ENCODE data around the gene RIN2.
A peak's percentile ranks its signal among the peaks of the same experiment; 100 is the strongest.

Gene RIN2

GRCh38 chr20:19737025-19737424 is 21.0 kb upstream of the RIN2 start:
- no peak overlapping the region for H3K4me3 ChIP-seq
- no peak for TF ChIP-seq CTCF (IDR thresholded peaks at IDR 0.05)
- DNase-seq (ENCODE audit: low spot score), result peak; percentile 8
- no peak overlapping the region for H3K27ac ChIP-seq

GRCh38 chr20:19738951-19739350 is 19.1 kb upstream of the RIN2 start:
- Histone ChIP-seq H3K4me3 (no peak overlapping the region), H3K27ac (no peak overlapping the region)
- no peak for TF ChIP-seq CTCF (IDR thresholded peaks at IDR 0.05)
- peak; percentile 33 for DNase-seq (ENCODE audit: low spot score)

GRCh38 chr20:19739351-19739750 is 18.7 kb upstream of the RIN2 start:
- peak; percentile 68 for DNase-seq (ENCODE audit: low spot score)
- TF ChIP-seq CTCF (IDR thresholded peaks at IDR 0.05), result no peak
- Histone ChIP-seq H3K4me3 (no peak overlapping the region), H3K27ac (no peak overlapping the region)

GRCh38 chr20:19740512-19740911 is 17.5 kb upstream of the RIN2 start:
- DNase-seq (ENCODE audit: low spot score), result no peak
- no peak for TF ChIP-seq CTCF (IDR thresholded peaks at IDR 0.05)
- Histone ChIP-seq H3K27ac (no peak overlapping the region), H3K4me3 (no peak overlapping the region)

- DNase-seq (ENCODE audit: low spot score), result peak; percentile 28
- H3K27ac ChIP-seq, result no peak overlapping the region
- H3K4me3 ChIP-seq, result no peak overlapping the region
- no peak for TF ChIP-seq CTCF (IDR thresholded peaks at IDR 0.05)
Measured at GRCh38 chr20:19741924-19742323, 16.1 kb upstream of the RIN2 start.

GRCh38 chr20:19742974-19743639 is 15.0 kb upstream of the RIN2 start:
- DNase-seq (ENCODE audit: low spot score), result peak; percentile 24
- Histone ChIP-seq H3K4me3 (no peak overlapping the region), H3K27ac (no peak overlapping the region)
- no peak for TF ChIP-seq CTCF (IDR thresholded peaks at IDR 0.05)

- DNase-seq (ENCODE audit: low spot score), result peak; percentile 14
Measured at GRCh38 chr20:19743640-19743995, 14.4 kb upstream of the RIN2 start.

More at GRCh38 chr20:19743640-19743995, 14.4 kb upstream of the RIN2 start:
- H3K27ac ChIP-seq, result no peak overlapping the region
- no peak for TF ChIP-seq CTCF (IDR thresholded peaks at IDR 0.05)
- no peak overlapping the region for H3K4me3 ChIP-seq

Data from coronary artery (tissue), 2 donors.